Stomach (tissue), 4 donors: ENCODE measurements around the gene COX5B.

ENCODE experiments used
- CTCF ChIP-seq, 7 experiments: fragments of 450-650 bp in 4 of 7; fragments of 200-600 bp in 3 of 7; sonication (generic) in 3 of 7; IDR thresholded peaks; one replicate each; pipeline ENCODE4 v1.5.1; 2016 to 2019; ENCODE audit warnings: antibody characterized with exemption in 7 of 7, control low read depth in 2 of 7, mild to moderate bottlenecking in 1 of 7
- EP300 ChIP-seq: sonication (generic); formaldehyde crosslinking; IDR thresholded peaks from one replicate; pipeline ENCODE4 v1.6.1; 2017; ENCODE audit warnings: antibody characterized with exemption
- POLR2A ChIP-seq, 4 donors: fragments of 450-650 bp; IDR thresholded peaks; one replicate each; pipeline ENCODE4 v1.6.1; 2016; ENCODE audit warnings: antibody characterized with exemption in 4 of 4, control low read depth in 2 of 4, mild to moderate bottlenecking in 1 of 4, moderate library complexity in 1 of 4
- POLR2AphosphoS5 ChIP-seq, 3 donors: sonication (generic); formaldehyde crosslinking; IDR thresholded peaks; one replicate each; pipeline ENCODE4 v1.6.1; 2016; ENCODE audit warnings: antibody characterized with exemption in 3 of 3

- TF ChIP-seq CTCF (IDR thresholded peaks at IDR 0.05) = no peak
- no peak for TF ChIP-seq EP300
- TF ChIP-seq POLR2A (IDR thresholded peaks at IDR 0.05) = no peak
- TF ChIP-seq POLR2AphosphoS5 (IDR thresholded peaks at IDR 0.05) = no peak
Measured at GRCh38 chr2:97669448-97669847, 23.6 kb downstream of the COX5B start, which contains the start of gene C2orf92.
